Naive thymus-derived CD8-positive, alpha-beta T cell (primary cell): ENCODE results near the gene CAV1. TPM values are rescaled to one million over a fixed set of nuclear protein-coding genes. Genes with fewer than 3 reads are reported as not detected.

Experiments used
- ATAC-seq, 2 donors: fragments of 150-1000 bp; cut with Tn5 transposase in 1 of 2; sonication (Bioruptor Pico), chemical (Tn5 transposase) in 1 of 2; 1 replicate in 1 of 2; 2 replicates in 1 of 2; pipeline ENCODE4 v1.10.0; 2021; ENCODE audit warnings: mild to moderate bottlenecking in 2 of 2, moderate library complexity in 2 of 2
- POLR2A ChIA-PET: fragments of 350-600 bp; sonication (Branson Sonifier 250); formaldehyde crosslinking; loops from one replicate; lab custom pipeline; 2021; ENCODE audit warnings: antibody characterized with exemption; lab: Charles Lee
- DNase-seq, 10 donors: peaks; one replicate each; pipeline versions ENCODE4 v3.0.0 to v3.0.0-alpha.2; 2020 to 2022
- H3K27ac Mint-ChIP-seq, 10 donors: one replicate each; pipeline ENCODE4 v1.8.0; 2020 to 2022; ENCODE audit warnings: mild to moderate bottlenecking in 10 of 10, mixed read lengths in 10 of 10, moderate library complexity in 4 of 10, inconsistent platforms in 1 of 10
- H3K27me3 Mint-ChIP-seq, 5 donors: one replicate each; pipeline ENCODE4 v1.8.0; 2021 to 2022; ENCODE audit warnings: mixed read lengths in 5 of 5
- H3K36me3 Mint-ChIP-seq, 3 donors: one replicate each; pipeline ENCODE4 v1.8.0; 2020 to 2022; ENCODE audit warnings: mixed read lengths in 3 of 3, mild to moderate bottlenecking in 2 of 3, inconsistent platforms in 1 of 3
- H3K4me1 Mint-ChIP-seq, 4 donors: one replicate each; pipeline ENCODE4 v1.8.0; 2021 to 2022; ENCODE audit warnings: mixed read lengths in 4 of 4
- H3K4me3 Mint-ChIP-seq, 10 donors: one replicate each; pipeline ENCODE4 v1.8.0; 2020 to 2022; ENCODE audit warnings: mild to moderate bottlenecking in 10 of 10, mixed read lengths in 10 of 10, moderate library complexity in 6 of 10, inconsistent platforms in 1 of 10
- H3K9me3 Mint-ChIP-seq, 9 donors: one replicate each; pipeline ENCODE4 v1.8.0; 2020 to 2022; ENCODE audit warnings: mixed read lengths in 9 of 9, mild to moderate bottlenecking in 3 of 9, inconsistent platforms in 1 of 9, moderate library complexity in 1 of 9
- polyA plus RNA-seq, 3 donors: library from polyadenylated mRNA; unstranded; fragments of 300-500 nt; fragmentation: Illumina TruSeq; gene quantifications; one replicate each; pipeline ENCODE4 v1.2.3, GENCODE V29; 2021
- total RNA-seq, 8 experiments: library from RNA in 2 of 8; stranded (reverse) in 2 of 8; gene quantifications; one replicate each; pipeline ENCODE4 v1.2.3 and lab custom pipeline; 2021 to 2026

Gene CAV1
- total and polyA plus RNA-seq, 5 experiments from 2014 or later, result not detected

DNA sequence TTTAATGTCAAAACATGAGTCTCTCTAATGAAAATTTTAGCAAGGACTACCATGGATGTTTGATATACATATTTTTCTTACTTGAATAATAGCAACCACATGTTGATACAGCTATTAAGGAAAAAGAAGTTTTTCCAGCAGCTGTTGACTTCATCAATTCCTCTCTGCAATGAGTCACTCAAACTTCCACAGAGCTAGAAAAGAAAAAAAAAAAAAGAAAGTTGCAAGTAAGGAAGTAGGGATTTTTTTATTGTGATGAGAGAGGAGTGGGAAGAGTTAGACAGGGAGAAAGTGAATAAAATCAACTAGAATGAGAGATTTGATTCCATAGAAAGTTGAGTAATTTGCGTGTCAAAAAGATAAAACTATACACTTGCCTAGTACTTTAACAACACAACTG lies 46.2 kb downstream of the CAV1 start:
- no peak for DNase-seq
- no peak overlapping the region for H3K4me3 Mint-ChIP-seq
- peaks cover 0 to 10% (median 0%) of the 10 kb centered on the region in 4 donors for H3K4me1 Mint-ChIP-seq
- H3K9me3 Mint-ChIP-seq, result no peaks in the 10 kb centered on the region
- POLR2A ChIA-PET, result no interaction called here
- H3K27ac Mint-ChIP-seq, result no peak overlapping the region
- H3K36me3 Mint-ChIP-seq, result no peaks in the 10 kb centered on the region
- no peak for ATAC-seq
- peaks cover 6 to 20% (median 10%) of the 10 kb centered on the region in 5 donors for H3K27me3 Mint-ChIP-seq

GRCh38 chr7:116571552-116571951 lies 46.7 kb downstream of the CAV1 start:
- Mint-ChIP-seq H3K4me3 (no peak overlapping the region), H3K36me3 (no peaks in the 10 kb centered on the region), H3K27me3 (peaks cover 6 to 20% (median 12%) of the 10 kb centered on the region in 5 donors), H3K27ac (no peak overlapping the region), H3K9me3 (no peaks in the 10 kb centered on the region), H3K4me1 (peaks cover 0 to 10% (median 0%) of the 10 kb centered on the region in 4 donors)
- DNase-seq, result no peak
- ATAC-seq, result no peak
- POLR2A ChIA-PET, result no interaction called here

- DNase-seq (no peak), ATAC-seq (no peak)
- Mint-ChIP-seq H3K27me3 (peaks cover 6 to 20% (median 11%) of the 10 kb centered on the region in 5 donors), H3K4me1 (peaks cover 0 to 10% (median 0%) of the 10 kb centered on the region in 4 donors), H3K9me3 (no peaks in the 10 kb centered on the region), H3K36me3 (no peaks in the 10 kb centered on the region), H3K27ac (no peak overlapping the region), H3K4me3 (no peak overlapping the region)
- POLR2A ChIA-PET, result no interaction called here
Observed at GRCh38 chr7:116572036-116572435, 47.2 kb downstream of the CAV1 start.

DNA sequence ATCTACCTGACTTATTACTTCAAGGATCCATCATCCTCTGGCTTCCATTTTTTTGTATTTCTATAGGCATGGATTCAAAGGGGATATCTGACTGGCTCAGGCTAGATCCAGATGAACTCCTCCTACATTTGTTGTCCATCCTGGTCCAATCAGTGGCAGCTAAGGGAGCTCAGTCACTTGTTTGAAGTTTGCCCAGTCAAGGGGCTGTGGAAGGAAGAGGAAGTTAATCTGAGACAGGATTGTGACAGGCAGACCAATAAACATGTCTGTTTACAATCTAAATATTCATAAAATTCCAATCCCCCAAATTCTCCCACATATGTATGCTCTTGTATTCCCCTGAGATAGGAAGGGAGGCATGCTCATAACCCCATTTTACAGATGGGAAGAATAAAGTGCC lies 48.7 kb downstream of the CAV1 start:
- Mint-ChIP-seq H3K4me3 (no peak overlapping the region), H3K36me3 (peaks cover 0 to 3% (median 0%) of the 10 kb centered on the region in 3 donors), H3K27me3 (peaks cover 6 to 20% (median 11%) of the 10 kb centered on the region in 5 donors), H3K27ac (no peak overlapping the region), H3K4me1 (peaks cover 0 to 10% (median 0%) of the 10 kb centered on the region in 4 donors), H3K9me3 (peaks cover 0 to under 1% (median 0%) of the 10 kb centered on the region in 9 donors)
- ATAC-seq (no peak), DNase-seq (no peak)
- POLR2A ChIA-PET, result no interaction called here

DNA sequence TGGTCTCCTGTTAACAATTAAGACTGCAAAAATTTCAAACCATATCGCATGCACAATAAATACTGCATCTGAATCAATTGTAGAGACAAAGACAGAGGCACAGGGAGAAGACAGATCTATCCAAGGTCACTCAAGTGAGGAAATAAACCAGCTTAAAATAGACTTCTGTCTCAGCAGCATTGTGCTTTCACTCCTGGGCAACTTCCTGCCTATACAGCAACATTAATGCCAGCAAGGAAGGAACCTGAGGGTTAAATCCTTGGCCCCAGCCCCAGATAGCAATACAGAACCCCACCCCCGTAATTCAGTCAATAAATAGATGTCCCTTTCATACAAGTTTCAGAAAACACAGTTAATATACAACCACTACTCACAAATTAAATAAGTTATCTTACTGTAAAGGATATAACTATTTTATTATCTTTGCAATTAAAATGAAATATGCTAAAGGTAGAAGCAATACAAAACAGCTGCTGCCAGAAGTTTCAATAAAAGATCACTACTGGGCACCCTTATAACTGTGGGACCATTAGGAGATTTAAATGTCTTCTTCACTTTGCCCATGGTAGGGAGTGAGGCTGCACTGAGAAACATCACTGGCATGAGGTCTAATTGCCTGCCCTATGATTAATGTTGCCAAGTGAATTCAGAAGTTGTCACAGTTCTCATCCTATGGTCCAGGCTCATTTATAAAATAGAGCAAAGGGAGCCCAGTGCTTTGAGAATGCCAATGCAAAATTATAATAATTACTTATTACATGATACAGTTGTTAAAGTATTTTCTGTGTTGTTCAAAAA lies 49.4 kb downstream of the CAV1 start:
- no peak overlapping the region for H3K27ac Mint-ChIP-seq
- peaks cover 6 to 20% (median 11%) of the 10 kb centered on the region in 5 donors for H3K27me3 Mint-ChIP-seq
- POLR2A ChIA-PET, result no interaction called here
- H3K4me1 Mint-ChIP-seq, result peaks cover 0 to 10% (median 0%) of the 10 kb centered on the region in 4 donors
- ATAC-seq (no peak), DNase-seq (no peak)
- no peak overlapping the region for H3K4me3 Mint-ChIP-seq
- peaks cover 0 to 3% (median 0%) of the 10 kb centered on the region in 3 donors for H3K36me3 Mint-ChIP-seq
- peaks cover 0 to 3% (median 0%) of the 10 kb centered on the region in 9 donors for H3K9me3 Mint-ChIP-seq

DNA sequence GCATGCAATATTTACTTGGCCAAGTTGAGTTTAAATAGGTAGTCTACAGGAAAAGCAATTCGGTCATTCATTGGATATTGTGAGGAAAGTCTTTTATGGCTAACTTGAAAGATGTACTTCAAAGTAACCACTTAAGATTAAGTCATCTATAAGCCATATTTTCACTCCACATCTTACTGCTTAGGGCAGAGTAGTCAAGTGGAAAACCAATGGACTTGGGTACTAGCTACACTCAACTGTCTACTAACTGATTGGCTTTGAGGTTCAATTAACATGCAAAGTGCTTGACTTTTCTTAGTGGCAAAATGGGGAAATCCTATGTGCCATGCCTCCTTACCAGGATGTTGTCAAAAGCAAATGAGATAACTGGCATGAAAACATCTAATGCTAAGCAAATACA lies 51.0 kb downstream of the CAV1 start:
- no peak for DNase-seq
- Mint-ChIP-seq H3K27me3 (peaks cover 0 to 4% (median 3%) of the 10 kb centered on the region in 5 donors), H3K9me3 (peaks cover 0 to 3% (median 0%) of the 10 kb centered on the region in 9 donors), H3K4me3 (no peak overlapping the region), H3K36me3 (peaks cover 0 to 3% (median 0%) of the 10 kb centered on the region in 3 donors), H3K4me1 (peaks cover 0 to 10% (median 0%) of the 10 kb centered on the region in 4 donors), H3K27ac (no peak overlapping the region)
- POLR2A ChIA-PET, result no interaction called here
- no peak for ATAC-seq

DNA sequence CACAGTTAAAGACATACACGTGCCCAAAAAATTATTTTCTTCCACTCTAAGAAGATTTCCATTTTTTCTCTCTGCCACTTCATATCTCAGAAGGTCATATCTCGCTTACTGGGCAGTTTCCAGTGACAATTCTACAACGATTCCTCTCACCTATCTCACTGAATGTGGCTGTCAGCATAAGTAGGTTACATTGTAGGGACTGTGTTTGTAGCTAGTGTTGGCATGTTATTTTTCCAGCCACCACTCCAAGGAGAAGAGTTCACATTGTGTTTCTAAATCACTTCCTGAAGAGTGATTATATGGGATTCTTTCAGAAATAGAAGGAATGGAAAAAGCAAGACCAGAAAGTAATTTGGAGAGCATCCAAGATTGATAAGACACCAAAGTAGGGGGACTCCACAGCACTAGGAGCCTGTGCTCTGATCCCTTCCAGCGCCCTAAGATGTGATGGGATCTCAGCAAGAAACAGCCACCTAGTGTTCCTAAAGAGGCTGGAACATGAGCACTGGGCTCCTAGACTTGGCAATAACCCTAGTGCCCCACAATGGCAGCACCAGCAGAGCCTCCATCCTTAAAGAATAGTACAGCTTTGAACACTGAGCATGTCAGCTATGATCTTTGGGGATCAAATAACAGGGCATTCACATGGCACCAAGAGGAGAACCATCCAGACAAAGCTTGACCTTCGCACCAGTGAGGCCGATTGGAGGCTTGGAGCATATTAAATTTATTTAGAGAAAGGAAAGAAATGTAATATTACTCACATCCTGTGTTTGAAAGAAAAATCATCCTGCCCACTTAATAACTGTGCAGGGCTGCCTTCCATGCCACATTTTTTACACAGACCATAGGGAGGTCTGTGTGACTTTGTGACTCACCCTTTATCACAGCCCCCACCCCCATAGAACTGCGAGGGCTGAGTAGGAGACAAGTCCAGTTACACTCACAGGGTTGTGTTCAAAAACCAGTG lies 51.8 kb downstream of the CAV1 start:
- H3K36me3 Mint-ChIP-seq, result peaks cover 0 to 3% (median 0%) of the 10 kb centered on the region in 3 donors
- H3K4me1 Mint-ChIP-seq, result peaks cover 0 to 10% (median 0%) of the 10 kb centered on the region in 4 donors
- no peak overlapping the region for H3K27ac Mint-ChIP-seq
- peaks cover 0 to 3% (median 0%) of the 10 kb centered on the region in 9 donors for H3K9me3 Mint-ChIP-seq
- POLR2A ChIA-PET, result no interaction called here
- ATAC-seq (no peak), DNase-seq (no peak)
- H3K4me3 Mint-ChIP-seq, result no peak overlapping the region
- H3K27me3 Mint-ChIP-seq, result peaks cover 0 to 4% (median 2%) of the 10 kb centered on the region in 5 donors

DNA sequence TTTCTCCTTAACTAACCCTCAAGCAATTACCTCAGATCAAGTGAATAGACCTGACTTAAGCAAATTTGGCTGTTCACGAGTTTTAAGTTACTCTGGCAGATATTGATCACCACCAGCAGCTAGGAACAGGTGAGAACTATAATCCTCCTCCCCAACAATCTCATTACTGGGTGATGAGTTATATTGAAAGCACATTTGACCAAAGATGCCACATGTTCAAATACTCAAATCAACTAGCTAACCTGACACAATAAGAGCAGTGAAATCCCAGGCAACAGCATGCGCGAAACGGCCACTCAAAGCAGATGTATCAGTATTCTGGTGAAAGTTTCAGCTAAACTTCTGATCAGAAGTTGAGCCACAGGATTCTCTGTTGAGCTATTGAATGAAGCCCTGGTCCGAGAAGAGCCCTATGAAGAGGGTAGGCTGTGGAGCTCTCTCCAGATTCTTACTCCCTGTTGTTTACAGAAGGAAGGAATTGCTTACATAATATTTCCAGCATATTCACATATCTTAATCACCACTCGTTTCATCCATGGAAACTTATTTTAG lies 52.6 kb downstream of the CAV1 start:
- H3K27me3 Mint-ChIP-seq, result peaks cover 0 to 4% (median 2%) of the 10 kb centered on the region in 5 donors
- no peak overlapping the region for H3K4me3 Mint-ChIP-seq
- DNase-seq (no peak), ATAC-seq (no peak)
- POLR2A ChIA-PET, result no interaction called here
- peaks cover 0 to 3% (median 0%) of the 10 kb centered on the region in 9 donors for H3K9me3 Mint-ChIP-seq
- H3K4me1 Mint-ChIP-seq, result peaks cover 0 to 10% (median 0%) of the 10 kb centered on the region in 4 donors
- H3K27ac Mint-ChIP-seq, result no peak overlapping the region
- H3K36me3 Mint-ChIP-seq, result peaks cover 0 to 3% (median 0%) of the 10 kb centered on the region in 3 donors

DNA sequence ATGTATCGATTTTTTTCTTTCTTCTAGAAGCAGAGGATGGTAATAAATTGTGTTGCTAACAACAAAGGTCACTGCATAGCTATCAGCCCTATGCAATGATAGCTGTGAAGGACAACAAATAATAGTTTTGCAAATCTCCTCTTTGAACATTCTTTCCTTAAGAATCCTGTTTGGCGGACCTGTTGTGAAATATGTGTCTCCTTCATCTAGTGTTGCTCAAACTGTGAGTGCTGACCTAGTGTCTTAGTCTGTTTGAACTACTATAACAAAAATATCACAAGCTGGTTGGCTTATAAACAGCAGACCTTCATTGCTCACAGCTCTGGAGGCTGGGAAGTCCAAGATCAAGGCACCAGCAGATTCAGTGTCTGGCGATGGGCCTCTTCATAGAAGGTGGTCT lies 53.7 kb downstream of the CAV1 start:
- peaks cover 3 to 15% (median 7%) of the 10 kb centered on the region in 4 donors for H3K4me1 Mint-ChIP-seq
- no peak overlapping the region for H3K27ac Mint-ChIP-seq
- ATAC-seq (no peak), DNase-seq (no peak)
- peaks cover 0 to 3% (median 0%) of the 10 kb centered on the region in 9 donors for H3K9me3 Mint-ChIP-seq
- H3K4me3 Mint-ChIP-seq, result no peak overlapping the region
- H3K36me3 Mint-ChIP-seq, result peaks cover 0 to 3% (median 0%) of the 10 kb centered on the region in 3 donors
- H3K27me3 Mint-ChIP-seq, result peaks cover 0 to 3% (median 2%) of the 10 kb centered on the region in 5 donors
- POLR2A ChIA-PET, result no interaction called here

- Mint-ChIP-seq H3K27me3 (peaks cover 0 to 3% (median 2%) of the 10 kb centered on the region in 5 donors), H3K36me3 (peaks cover 0 to 3% (median 0%) of the 10 kb centered on the region in 3 donors), H3K4me1 (peaks cover 3 to 14% (median 9%) of the 10 kb centered on the region in 4 donors), H3K4me3 (no peak overlapping the region), H3K27ac (no peak overlapping the region), H3K9me3 (peaks cover 0 to 3% (median 0%) of the 10 kb centered on the region in 9 donors)
- POLR2A ChIA-PET, result no interaction called here
- DNase-seq (no peak), ATAC-seq (no peak)
Observed at GRCh38 chr7:116579322-116579721, 54.5 kb downstream of the CAV1 start.

DNA sequence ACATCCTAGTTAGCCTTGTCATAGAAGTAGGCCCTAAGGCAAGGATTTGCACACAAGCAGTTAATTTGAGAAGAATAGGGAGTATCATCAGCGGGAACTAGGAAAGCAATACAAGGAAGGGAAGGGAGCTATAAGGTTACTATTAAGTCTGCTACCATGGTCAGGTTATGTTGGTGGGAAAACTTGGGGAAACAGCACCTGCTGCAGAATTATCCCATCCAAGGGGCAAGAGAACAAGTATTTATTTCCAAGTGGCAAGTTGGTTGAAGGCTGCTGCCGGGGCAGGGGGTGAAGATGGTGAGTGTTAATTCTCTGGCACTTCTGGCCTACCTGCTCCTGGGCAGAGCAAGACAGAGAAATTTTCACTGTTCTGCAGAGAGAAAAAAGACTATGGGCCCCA lies 55.0 kb downstream of the CAV1 start:
- H3K4me1 Mint-ChIP-seq, result peaks cover 3 to 14% (median 9%) of the 10 kb centered on the region in 4 donors
- POLR2A ChIA-PET, result no interaction called here
- ATAC-seq (no peak), DNase-seq (no peak)
- H3K9me3 Mint-ChIP-seq, result peaks cover 0 to 3% (median 0%) of the 10 kb centered on the region in 9 donors
- no peak overlapping the region for H3K4me3 Mint-ChIP-seq
- no peak overlapping the region for H3K27ac Mint-ChIP-seq
- H3K36me3 Mint-ChIP-seq, result peaks cover 0 to 3% (median 0%) of the 10 kb centered on the region in 3 donors
- peaks cover 0 to 3% (median 2%) of the 10 kb centered on the region in 5 donors for H3K27me3 Mint-ChIP-seq

DNA sequence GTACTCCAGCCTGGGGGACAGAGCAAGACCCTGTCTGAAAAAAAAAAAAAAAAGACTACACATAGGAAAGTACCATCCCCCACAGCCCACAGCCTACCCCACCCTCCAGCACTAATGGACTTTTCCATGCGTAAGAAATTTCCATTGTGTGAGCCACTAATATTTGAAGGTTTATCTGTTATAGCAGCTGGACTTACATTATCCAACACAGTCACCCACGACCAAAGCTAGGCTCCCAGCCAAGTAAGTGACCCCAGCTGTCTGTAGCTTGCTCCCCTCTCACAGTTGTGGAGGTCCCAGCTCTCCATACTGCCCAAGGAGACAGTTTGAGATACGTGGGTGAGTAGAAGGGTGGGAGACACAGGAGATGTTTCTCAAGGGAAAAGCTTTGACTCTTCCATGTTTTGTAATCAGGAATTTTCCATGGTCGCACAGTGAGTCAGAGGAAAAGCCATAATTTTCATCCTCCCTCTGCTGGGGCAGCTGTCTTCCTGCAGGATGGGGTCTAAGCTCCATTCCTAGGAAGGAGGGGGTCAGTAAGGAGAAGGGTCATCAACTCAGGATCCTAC lies 57.4 kb downstream of the CAV1 start:
- peaks cover 0 to 3% (median 0%) of the 10 kb centered on the region in 5 donors for H3K27me3 Mint-ChIP-seq
- H3K36me3 Mint-ChIP-seq, result peaks cover 0 to 3% (median 0%) of the 10 kb centered on the region in 3 donors
- no peak overlapping the region for H3K4me3 Mint-ChIP-seq
- H3K27ac Mint-ChIP-seq, result no peak overlapping the region
- peaks cover 0 to 3% (median 0%) of the 10 kb centered on the region in 9 donors for H3K9me3 Mint-ChIP-seq
- no peak for DNase-seq
- POLR2A ChIA-PET, result no interaction called here
- H3K4me1 Mint-ChIP-seq, result peaks cover 3 to 14% (median 9%) of the 10 kb centered on the region in 4 donors
- ATAC-seq, result no peak
